GM18519 (cell line): ENCODE results near the gene SRSF9.
"Not testable (repeated sequence)": the region's sequence is repeated elsewhere in the genome, so short reads cannot be mapped to it uniquely, and the experiment has no call there.

Experiments
- ATAC-seq: cut with Tn5 transposase; IDR thresholded peaks from one replicate; pipeline ENCODE4 v1.9.1; 2021; ENCODE audit warnings: mild to moderate bottlenecking, moderate library complexity; ENCODE audit not compliant: unreplicated experiment, low FRiP score

Gene SRSF9

DNA sequence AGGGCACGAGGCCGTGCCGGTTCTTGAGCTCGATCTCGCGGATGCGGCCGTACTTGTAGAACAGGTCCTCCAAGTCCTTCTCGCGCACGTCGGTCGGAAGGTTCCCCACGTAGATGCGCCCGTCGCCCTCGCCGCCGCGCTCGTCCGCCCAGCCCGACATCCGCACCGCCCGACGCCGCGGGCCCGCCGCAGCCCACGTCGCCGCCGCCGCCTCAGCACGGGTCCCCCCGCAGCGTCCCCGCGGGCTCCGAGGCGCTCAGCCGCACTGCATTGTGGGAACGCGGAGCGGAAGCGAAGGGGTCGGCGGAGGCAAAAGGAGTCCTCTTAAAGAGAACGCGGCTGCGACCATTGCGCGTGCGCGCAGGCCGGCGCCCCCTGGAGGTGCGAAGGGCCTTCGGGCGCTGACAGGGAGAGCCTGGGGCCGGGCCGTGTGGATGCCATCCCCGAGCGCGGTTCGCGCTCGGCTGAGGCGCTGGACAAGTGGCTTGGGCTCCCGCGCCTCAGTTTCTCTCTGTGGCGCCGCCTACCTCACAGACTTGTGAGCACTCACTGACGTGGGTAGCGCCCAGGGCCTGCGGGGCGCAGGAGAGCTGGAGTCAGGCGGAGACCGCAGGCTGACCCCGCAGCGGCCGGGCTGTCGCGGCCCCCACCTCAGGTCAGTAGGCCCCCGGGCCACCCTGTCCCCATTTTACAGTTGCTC, at the start of gene SRSF9:
Gene SRSF9 (minus strand): TSS at position 299 of the 700 bp plus-strand sequence. CDS start 139 bp downstream, at position 160.
- ATAC-seq: peak; percentile 65

DNA sequence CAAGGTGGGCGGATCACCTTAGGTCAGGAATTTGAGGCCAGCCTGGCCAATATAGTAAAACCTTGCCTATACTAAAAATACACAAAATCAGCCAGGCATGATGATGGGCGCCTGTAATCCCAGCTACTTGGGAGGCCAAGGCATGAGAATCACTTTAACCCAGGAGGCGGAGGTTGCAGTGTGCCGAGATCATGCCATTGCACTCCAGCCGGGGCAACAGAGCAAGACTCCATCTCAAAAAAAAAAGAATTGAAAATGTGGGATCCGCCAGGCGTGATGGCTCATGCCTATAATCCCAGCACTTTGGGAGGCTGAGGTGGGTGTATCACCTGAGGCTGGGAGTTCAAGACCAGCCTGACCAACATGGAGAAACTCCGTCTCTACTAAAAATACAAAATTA, 49.8 kb upstream of the SRSF9 start:
- not testable (repeated sequence) for ATAC-seq

DNA sequence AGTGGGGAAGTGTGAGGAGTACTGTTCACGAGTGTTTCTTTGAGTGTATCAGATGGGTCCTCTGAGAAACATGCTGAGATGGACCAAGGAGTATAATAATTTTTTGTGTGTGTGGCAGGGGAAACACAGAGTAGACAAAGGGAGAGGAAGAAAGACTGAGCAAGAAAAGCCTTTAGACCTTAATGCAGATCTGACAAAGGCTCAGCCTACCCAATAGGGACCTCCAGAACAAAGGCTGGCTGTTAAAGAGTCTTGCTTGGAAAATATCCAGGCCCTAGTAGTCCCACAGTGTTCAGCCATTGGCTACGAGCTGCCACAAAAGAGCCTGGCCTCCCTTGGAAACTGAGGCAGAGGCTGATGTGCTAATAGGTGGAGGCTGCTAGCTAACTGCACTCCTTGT, 45.9 kb upstream of the SRSF9 start:
- no peak for ATAC-seq

GRCh38 chr12:120514002-120514401, 44.5 kb upstream of the SRSF9 start:
- no peak for ATAC-seq

GRCh38 chr12:120508537-120508936, 39.0 kb upstream of the SRSF9 start:
- ATAC-seq: no peak

- ATAC-seq: no peak
Measured at GRCh38 chr12:120504587-120504986, 35.0 kb upstream of the SRSF9 start.

- no peak for ATAC-seq
Measured at GRCh38 chr12:120500581-120500980, 31.0 kb upstream of the SRSF9 start.

GRCh38 chr12:120498870-120499515, 29.4 kb upstream of the SRSF9 start:
- ATAC-seq: no peak

GRCh38 chr12:120497524-120498150, 28.1 kb upstream of the SRSF9 start:
- ATAC-seq: no peak

DNA sequence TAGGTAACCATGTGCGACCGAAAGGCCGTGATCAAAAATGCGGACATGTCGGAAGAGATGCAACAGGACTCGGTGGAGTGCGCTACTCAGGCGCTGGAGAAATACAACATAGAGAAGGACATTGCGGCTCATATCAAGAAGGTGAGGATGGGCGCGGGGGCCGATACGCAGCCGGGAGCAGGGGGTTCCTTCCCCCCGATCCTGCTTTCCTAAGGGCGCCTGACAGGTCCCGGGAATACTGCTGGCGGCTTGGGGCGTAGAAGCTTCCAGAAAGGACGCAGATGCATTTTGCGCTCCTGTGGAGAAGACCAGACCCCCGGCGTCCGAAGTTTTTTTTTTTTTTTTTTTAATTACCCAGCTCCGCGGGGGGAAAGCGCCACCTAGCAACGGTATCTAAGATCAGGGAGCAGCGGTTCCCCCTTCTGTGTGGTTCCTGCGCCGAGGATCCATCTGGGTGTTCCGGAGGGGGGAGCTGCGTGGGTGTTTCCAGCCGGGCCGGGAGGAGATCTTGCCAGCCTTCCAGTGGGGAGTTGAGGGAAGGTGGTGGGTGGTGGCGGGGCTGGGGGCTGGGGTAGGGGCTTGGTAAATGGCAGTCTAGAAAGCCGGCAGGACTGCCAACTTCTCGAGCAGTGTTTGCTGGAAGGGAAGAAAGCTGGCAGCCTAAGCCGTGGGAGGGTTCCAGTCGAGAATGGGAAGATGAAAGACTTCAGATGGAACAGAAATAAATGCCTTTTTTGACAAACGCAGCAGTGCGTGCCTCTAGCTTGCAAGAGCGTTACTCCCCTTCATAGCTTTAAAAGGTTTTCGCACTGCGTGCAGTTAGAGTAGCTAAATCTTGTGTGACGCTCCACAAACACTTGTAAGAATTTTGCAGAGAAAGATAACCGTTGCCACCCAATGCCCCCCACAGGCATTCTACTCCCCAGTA, 27.1 kb upstream of the SRSF9 start:
- no peak for ATAC-seq

DNA sequence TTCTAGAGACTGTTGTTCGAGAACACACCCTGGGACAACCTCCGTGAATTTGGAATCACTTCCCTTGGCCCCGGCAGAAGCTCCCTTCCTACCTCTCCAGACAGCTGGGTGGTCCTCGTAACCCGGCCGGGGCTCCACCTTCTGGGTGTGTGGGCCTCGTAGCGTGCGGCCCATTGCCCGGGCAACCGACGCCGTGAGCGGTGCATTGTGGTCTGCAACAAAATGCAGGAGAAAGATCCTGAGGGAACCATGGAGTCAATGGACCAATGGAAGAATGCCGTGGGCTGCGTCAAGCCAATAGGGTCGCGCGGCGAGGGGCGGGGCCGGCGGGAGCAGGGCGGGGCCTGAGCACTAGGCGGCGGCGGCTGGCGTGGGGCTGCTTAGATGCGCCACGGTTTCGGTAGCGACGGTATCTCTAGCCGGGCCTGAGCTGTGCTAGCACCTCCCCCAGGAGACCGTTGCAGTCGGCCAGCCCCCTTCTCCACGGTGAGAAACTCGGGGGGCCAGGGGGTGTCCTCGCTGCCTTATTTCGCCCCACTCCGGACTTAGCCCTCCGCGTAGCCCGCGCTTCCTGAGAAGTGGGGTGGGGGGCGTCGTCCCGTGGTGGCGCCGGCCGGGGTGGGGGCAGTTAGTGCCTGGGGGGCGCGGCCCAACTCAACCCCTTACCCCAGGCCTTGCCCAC, 26.3 kb upstream of the SRSF9 start, which contains the start of gene DYNLL1:
Gene DYNLL1 (plus strand): TSS at position 383 of the 682 bp plus-strand sequence. CDS start 309 bp downstream, outside the sequence.
- ATAC-seq: peak; percentile 83

- no peak for ATAC-seq
Measured at GRCh38 chr12:120495186-120495730, 25.7 kb upstream of the SRSF9 start.

- no peak for ATAC-seq
Measured at GRCh38 chr12:120490833-120491512, 21.4 kb upstream of the SRSF9 start.

DNA sequence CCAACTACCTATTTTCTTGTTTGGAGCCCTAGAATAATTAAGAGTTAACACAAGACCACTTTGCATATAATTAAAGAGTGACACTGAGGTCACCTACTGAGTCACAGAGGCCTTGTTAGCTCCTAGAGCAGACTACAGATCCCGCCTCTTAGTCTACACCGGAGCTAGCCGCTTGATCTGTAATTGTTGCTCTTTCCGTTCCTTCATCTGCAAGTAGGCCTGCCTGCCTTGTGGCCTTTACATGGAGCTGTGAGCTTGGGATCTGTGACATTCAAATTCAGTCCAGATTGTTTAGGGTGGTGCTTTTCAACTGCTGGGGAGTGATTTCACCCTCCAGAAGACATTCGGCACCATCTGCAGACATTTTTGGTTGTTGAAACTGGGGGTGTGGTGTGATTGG, 20.8 kb upstream of the SRSF9 start:
- ATAC-seq: no peak

DNA sequence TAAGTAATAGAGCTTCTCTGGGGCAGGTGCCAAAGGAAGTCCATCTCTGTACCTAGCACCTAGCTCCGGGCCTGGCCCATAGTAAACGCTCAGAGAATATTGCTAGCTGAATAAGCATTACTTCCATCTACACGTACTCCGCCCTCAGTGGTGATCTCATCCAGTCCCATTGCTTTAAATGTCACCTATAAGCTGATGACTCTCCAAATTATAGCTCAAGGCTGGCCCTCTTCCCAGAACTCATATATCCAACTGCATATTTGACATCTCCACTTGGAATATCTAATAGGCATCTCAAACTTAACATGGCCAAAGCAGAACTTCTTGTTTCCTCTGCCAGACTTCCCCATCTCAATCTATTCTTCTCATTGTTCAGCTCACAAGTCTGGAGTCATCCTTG, 19.5 kb upstream of the SRSF9 start:
- ATAC-seq: no peak

DNA sequence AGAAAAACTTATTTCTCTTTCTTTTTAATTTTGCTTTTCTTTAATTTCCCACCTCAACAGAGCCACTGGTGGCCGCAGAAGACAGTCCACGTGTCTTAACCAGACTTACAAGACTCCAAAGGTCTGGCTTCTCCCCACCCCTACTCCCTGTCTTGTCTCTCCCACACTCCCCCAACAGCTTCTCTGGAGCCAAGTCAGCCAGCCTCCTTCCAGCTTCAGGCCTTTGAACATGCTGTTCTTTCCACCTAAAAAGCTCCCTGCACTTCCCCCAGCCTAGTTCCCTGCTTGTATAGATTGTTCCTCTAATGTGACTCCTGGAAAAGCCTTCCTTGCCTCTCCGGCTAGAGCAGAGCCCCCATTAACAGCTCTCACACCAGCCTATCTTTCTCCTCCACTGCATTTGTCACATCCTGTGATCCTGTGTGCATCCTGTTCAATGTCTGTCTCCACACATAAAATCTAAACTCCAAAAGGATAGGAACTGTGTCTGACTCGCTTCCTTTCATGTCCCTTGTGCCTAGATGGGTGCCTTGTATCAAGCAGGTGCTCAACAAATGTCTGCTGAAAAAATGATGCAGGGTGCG, 18.6 kb upstream of the SRSF9 start:
- ATAC-seq: no peak

DNA sequence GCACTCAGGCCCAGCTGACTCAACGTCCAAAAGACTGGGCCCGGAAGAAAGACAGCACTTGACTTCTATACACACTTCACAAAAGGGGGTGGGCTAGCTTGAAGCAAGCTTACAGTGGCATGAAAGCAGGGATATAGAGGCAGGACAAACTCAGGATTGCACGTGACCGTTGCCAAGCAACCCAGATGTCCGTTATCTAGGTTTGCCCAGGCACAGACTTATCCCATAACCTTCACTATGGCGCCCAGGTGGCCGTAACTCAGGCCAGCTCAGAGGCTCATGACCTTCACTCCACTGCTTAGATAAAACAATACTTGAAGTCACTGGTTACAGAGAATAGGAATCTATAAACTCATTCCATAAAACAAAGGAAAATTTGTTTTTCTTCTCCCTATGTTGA, 18.0 kb upstream of the SRSF9 start:
- ATAC-seq: not testable (repeated sequence)

DNA sequence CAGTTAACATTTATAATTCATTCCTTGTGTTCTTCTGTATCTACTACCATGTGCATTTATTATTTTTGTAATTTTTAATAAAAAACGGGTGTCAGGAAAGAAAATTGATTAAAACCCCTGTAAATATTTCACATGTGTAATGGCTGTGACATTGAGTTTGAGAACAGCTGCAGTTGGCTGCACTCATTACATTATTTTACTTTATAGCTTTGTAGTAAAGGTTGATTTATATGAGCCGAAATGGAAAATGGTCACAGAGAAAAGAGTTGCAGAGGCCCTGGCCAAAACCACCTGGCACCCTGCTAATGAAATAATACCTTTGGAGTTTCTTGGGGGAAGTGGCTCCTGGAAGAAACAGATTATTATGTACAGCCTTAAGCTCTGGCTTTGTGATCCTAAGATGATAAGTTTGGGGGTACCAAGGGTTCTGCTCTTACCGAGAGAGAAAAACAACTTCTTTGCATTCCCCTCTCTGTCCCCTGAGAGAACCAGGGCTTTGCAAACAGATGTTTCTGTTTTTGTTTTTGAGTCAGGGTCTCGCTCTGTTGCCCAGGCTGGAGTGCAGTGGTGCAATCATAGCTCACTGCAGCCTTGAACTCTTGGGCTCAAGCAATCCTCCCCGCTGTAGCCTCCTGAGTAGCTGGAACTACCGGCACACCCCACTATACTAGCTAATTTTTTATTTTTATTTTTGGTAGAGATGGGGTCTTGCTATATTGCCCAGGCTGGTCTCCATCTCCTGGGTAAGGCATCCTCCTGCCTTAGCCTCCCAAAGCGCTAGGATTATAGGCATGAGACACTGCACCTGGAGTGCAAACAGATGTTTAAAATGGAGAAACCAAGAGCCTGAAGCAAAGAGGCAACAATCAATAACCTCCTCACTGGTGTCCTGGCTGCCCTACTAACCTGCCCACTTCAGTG, 16.7 kb upstream of the SRSF9 start:
- ATAC-seq: no peak
